ENCODE results near the gene ZC3HAV1.

DNA sequence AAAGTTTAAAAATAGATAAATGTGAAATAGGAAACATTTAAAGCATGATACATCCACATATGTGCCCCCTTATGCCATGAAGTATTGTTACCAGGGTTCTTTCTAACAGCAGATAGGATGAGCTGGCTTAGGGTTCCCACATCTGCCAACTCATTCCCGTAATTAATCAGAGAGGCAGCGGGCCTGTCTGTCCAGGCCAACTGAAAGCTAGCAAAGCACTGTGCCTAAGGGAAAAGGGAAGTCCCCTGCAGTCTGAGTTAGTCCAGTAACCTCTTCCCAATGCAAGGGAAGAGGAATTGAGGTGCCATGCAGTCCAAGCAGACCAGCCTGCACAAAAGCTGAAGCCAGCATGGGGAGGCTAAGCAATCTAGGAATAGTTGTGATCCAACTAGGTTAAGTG is 55.4 kb downstream of the ZC3HAV1 start:
- TF ChIP-seq ARNT (IDR thresholded peaks at IDR 0.05) (no peak), TARDBP (IDR thresholded peaks at IDR 0.05) (no peak), SUZ12 (IDR thresholded peaks at IDR 0.05) (no peak), ZNF384 (IDR thresholded peaks at IDR 0.05) (no peak), FOXK2 (IDR thresholded peaks at IDR 0.05) (no peak), NFRKB (IDR thresholded peaks at IDR 0.05) (no peak), FOXA1 (IDR thresholded peaks at IDR 0.05) (no peak), CTBP1 (IDR thresholded peaks at IDR 0.05; ENCODE audit: borderline replicate concordance) (no peak), ELF4 (IDR thresholded peaks at IDR 0.05) (no peak), FOXM1 (IDR thresholded peaks at IDR 0.05; ENCODE audit: borderline replicate concordance) (no peak), SP1 (IDR thresholded peaks at IDR 0.05) (no peak), BHLHE40 (IDR thresholded peaks at IDR 0.05; ENCODE audit: borderline replicate concordance) (no peak)
- TF ChIP-seq, protein P1, sequence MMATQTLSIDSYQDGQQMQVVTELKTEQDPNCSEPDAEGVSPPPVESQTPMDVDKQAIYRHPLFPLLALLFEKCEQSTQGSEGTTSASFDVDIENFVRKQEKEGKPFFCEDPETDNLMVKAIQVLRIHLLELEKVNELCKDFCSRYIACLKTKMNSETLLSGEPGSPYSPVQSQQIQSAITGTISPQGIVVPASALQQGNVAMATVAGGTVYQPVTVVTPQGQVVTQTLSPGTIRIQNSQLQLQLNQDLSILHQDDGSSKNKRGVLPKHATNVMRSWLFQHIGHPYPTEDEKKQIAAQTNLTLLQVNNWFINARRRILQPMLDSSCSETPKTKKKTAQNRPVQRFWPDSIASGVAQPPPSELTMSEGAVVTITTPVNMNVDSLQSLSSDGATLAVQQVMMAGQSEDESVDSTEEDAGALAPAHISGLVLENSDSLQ (IDR thresholded peaks at IDR 0.05): no peak

All from HEK293T (cell line).